Karpas-422 (cell line): ENCODE results near the gene SF3B4. TPM values are rescaled to one million over a fixed set of nuclear protein-coding genes. Genes with fewer than 3 reads are reported as not detected.

Source experiments
- DNase-seq: peaks from one replicate; pipeline ENCODE4 v3.0.0-alpha.2; 2015
- H2AFZ ChIP-seq: fragments of 200-600 bp; sonication (generic); 2 replicates; pipeline ENCODE4 v1.6.1; 2014; ENCODE audit warnings: antibody characterized with exemption, low read length, mixed read lengths
- H3K27ac ChIP-seq: fragments of 200-600 bp; sonication (generic); 2 replicates; pipeline ENCODE4 v1.5.1; 2014; ENCODE audit warnings: mild to moderate bottlenecking, low read length, moderate library complexity
- H3K27me3 ChIP-seq: fragments of 200-600 bp; sonication (generic); 2 replicates; pipeline ENCODE4 v1.6.1; 2014; ENCODE audit warnings: low read length, mixed read lengths
- H3K36me3 ChIP-seq: fragments of 200-600 bp; sonication (generic); 2 replicates; pipeline ENCODE4 v1.6.1; 2014; ENCODE audit warnings: low read length, mixed read lengths; ENCODE audit not compliant: insufficient read depth
- H3K4me1 ChIP-seq: fragments of 200-600 bp; sonication (generic); 2 replicates; pipeline ENCODE4 v1.6.1; 2014; ENCODE audit warnings: mild to moderate bottlenecking, low read length, mixed read lengths
- H3K4me2 ChIP-seq: fragments of 200-600 bp; sonication (generic); 2 replicates; pipeline ENCODE4 v1.6.1; 2014; ENCODE audit warnings: low read length, low read depth, mild to moderate bottlenecking; ENCODE audit not compliant: poor library complexity, severe bottlenecking
- H3K4me3 ChIP-seq: fragments of 200-600 bp; sonication (generic); 2 replicates; pipeline ENCODE4 v1.5.1; 2014; ENCODE audit warnings: mild to moderate bottlenecking, antibody characterized with exemption, low read length, mixed read lengths
- H3K79me2 ChIP-seq: fragments of 200-600 bp; sonication (generic); 2 replicates; pipeline ENCODE4 v1.6.1; 2014; ENCODE audit warnings: mild to moderate bottlenecking, low read length, mixed read lengths
- H3K9ac ChIP-seq: fragments of 200-600 bp; sonication (generic); 2 replicates; pipeline ENCODE4 v1.6.0; 2014; ENCODE audit warnings: low read length
- H3K9me2 ChIP-seq: fragments of 200-600 bp; sonication (generic), shearing (Covaris generic); replicated peaks from 2 replicates; pipeline ENCODE4 v1.6.0; 2014; ENCODE audit warnings: mild to moderate bottlenecking, low read length, moderate library complexity; ENCODE audit not compliant: insufficient read depth
- H3K9me3 ChIP-seq: fragments of 300-700, 200-600 bp; sonication (generic); 2 replicates; pipeline ENCODE4 v1.6.1; 2014; ENCODE audit warnings: low read length, mixed read lengths
- H4K20me1 ChIP-seq: fragments of 200-600 bp; sonication (generic); 2 replicates; pipeline ENCODE4 v1.6.1; 2014; ENCODE audit warnings: mild to moderate bottlenecking, antibody characterized with exemption, low read length, low read depth; ENCODE audit not compliant: insufficient read depth
- total RNA-seq: library from RNA; depleted of rRNA; stranded (reverse); fragments of >200 nt; shearing (Covaris generic); gene quantifications from 2 replicates; pipeline ENCODE4 v1.2.3, GENCODE V29; 2014; ENCODE audit warnings: low replicate concordance

Gene SF3B4
- total RNA-seq, 1 experiment from 2014 or later: 18.8 TPM

GRCh38 chr1:149916898-149917252 lies 10.7 kb downstream of the SF3B4 start:
- H3K9ac ChIP-seq: no peak overlapping the region

DNA sequence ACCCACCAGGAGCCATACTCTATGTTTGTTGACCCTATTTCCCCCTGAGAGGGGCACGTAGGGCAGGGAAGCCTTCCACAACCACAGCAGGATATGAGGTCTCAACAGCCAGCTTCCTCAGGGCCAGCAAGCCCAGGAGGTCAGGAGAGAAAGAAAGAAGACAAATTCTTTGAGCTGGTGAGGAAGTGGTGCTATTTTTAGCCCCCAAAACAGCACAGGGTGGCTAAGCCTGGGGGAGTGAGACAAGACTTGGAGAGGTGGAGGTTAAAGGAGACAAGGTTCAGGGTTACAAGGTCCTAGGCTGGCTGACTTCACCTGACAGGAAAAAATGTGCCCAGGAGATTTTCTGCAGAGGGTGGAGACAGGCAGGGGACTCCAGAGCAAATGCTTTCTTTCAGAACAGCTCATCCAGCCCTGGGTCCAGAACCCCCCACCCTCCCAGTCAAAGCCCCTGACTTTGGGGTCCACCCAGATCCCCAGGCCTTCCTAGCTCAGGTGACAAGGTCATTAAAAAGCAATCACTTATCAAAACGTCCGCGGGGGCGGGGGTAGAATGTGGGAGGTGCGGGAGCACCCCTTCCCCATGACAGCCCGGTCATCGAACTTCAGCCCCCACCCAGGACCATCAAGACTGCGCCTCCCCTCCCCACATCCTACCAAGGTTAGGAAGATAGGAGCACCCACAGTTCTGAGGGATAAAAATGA lies 11.3 kb downstream of the SF3B4 start:
- Histone ChIP-seq H3K4me1 (no peaks in the 10 kb centered on the region), H3K4me2 (no peak overlapping the region), H3K36me3 (no peaks in the 10 kb centered on the region), H3K27ac (no peak overlapping the region), H2AFZ (no peak overlapping the region), H3K9me2 (no peaks in the 10 kb centered on the region), H3K79me2 (no peaks in the 10 kb centered on the region), H3K9ac (no peak overlapping the region), H3K27me3 (no peaks in the 10 kb centered on the region), H3K9me3 (no peaks in the 10 kb centered on the region), H4K20me1 (no peaks in the 10 kb centered on the region), H3K4me3 (no peak overlapping the region)
- DNase-seq: no peak

More at GRCh38 chr1:149916898-149917252, 10.7 kb downstream of the SF3B4 start:
- Histone ChIP-seq H4K20me1 (no peaks in the 10 kb centered on the region), H2AFZ (no peak overlapping the region), H3K4me2 (no peak overlapping the region), H3K4me1 (no peaks in the 10 kb centered on the region), H3K4me3 (no peak overlapping the region), H3K9me3 (no peaks in the 10 kb centered on the region), H3K36me3 (no peaks in the 10 kb centered on the region), H3K27me3 (no peaks in the 10 kb centered on the region), H3K27ac (no peak overlapping the region), H3K9me2 (no peaks in the 10 kb centered on the region), H3K79me2 (no peaks in the 10 kb centered on the region)
- DNase-seq: no peak

GRCh38 chr1:149915429-149916192 lies 12.0 kb downstream of the SF3B4 start:
- no peak overlapping the region for H3K4me2 ChIP-seq

GRCh38 chr1:149914545-149914944 lies 13.1 kb downstream of the SF3B4 start:
- H3K27ac ChIP-seq: no peak overlapping the region
- H3K9me2 ChIP-seq: no peaks in the 10 kb centered on the region
- H3K27me3 ChIP-seq: no peaks in the 10 kb centered on the region
- no peaks in the 10 kb centered on the region for H4K20me1 ChIP-seq
- H3K36me3 ChIP-seq: no peaks in the 10 kb centered on the region
- H3K79me2 ChIP-seq: no peaks in the 10 kb centered on the region
- DNase-seq: no peak
- H3K9me3 ChIP-seq: no peaks in the 10 kb centered on the region
- H3K4me2 ChIP-seq: no peak overlapping the region
- no peak overlapping the region for H2AFZ ChIP-seq
- H3K4me1 ChIP-seq: no peaks in the 10 kb centered on the region
- no peak overlapping the region for H3K4me3 ChIP-seq
- H3K9ac ChIP-seq: no peak overlapping the region

More at GRCh38 chr1:149915429-149916192, 12.0 kb downstream of the SF3B4 start:
- no peak overlapping the region for H3K4me3 ChIP-seq
- H2AFZ ChIP-seq: no peak overlapping the region
- H3K9ac ChIP-seq: no peak overlapping the region
- no peak overlapping the region for H3K27ac ChIP-seq
- no peaks in the 10 kb centered on the region for H3K27me3 ChIP-seq
- H3K9me3 ChIP-seq: no peaks in the 10 kb centered on the region
- no peaks in the 10 kb centered on the region for H3K4me1 ChIP-seq
- no peaks in the 10 kb centered on the region for H4K20me1 ChIP-seq
- DNase-seq: no peak
- H3K36me3 ChIP-seq: no peaks in the 10 kb centered on the region
- no peaks in the 10 kb centered on the region for H3K9me2 ChIP-seq
- no peaks in the 10 kb centered on the region for H3K79me2 ChIP-seq

GRCh38 chr1:149906570-149907075 lies 21.0 kb downstream of the SF3B4 start:
- H2AFZ ChIP-seq: no peak overlapping the region
- no peak overlapping the region for H3K9ac ChIP-seq
- H3K9me2 ChIP-seq: no peaks in the 10 kb centered on the region
- no peaks in the 10 kb centered on the region for H4K20me1 ChIP-seq
- no peaks in the 10 kb centered on the region for H3K9me3 ChIP-seq
- DNase-seq: no peak
- no peak overlapping the region for H3K27ac ChIP-seq
- no peaks in the 10 kb centered on the region for H3K36me3 ChIP-seq
- H3K79me2 ChIP-seq: no peaks in the 10 kb centered on the region
- no peaks in the 10 kb centered on the region for H3K4me1 ChIP-seq
- no peak overlapping the region for H3K4me2 ChIP-seq
- H3K4me3 ChIP-seq: no peak overlapping the region
- H3K27me3 ChIP-seq: no peaks in the 10 kb centered on the region

GRCh38 chr1:149903836-149904491 lies 23.6 kb downstream of the SF3B4 start:
- no peaks in the 10 kb centered on the region for H3K27me3 ChIP-seq
- no peaks in the 10 kb centered on the region for H3K36me3 ChIP-seq
- H4K20me1 ChIP-seq: no peaks in the 10 kb centered on the region
- no peak overlapping the region for H3K4me3 ChIP-seq
- peaks cover 5% of the 10 kb centered on the region for H3K4me1 ChIP-seq
- no peaks in the 10 kb centered on the region for H3K79me2 ChIP-seq
- H3K9me3 ChIP-seq: no peaks in the 10 kb centered on the region
- no peak for DNase-seq
- H3K9ac ChIP-seq: no peak overlapping the region
- no peak overlapping the region for H3K4me2 ChIP-seq
- H2AFZ ChIP-seq: no peak overlapping the region
- H3K27ac ChIP-seq: no peak overlapping the region
- H3K9me2 ChIP-seq: no peaks in the 10 kb centered on the region

GRCh38 chr1:149899460-149900284 lies 27.9 kb downstream of the SF3B4 start, which contains the start of gene BOLA1:
BOLA1 (plus strand) TSS chr1:149899568; CDS start chr1:149900060, 492 bp downstream.
- Histone ChIP-seq H3K27ac (no peak within 1 kb of the TSS), H4K20me1 (no peaks in the 10 kb centered on the region), H3K4me2 (peak within 1 kb of the TSS; percentile 28), H3K9ac (0 out of 2 replicates have a peak within 1 kb of the TSS, but pooled peaks have one; percentile 6), H3K9me2 (no peaks in the 10 kb centered on the region), H3K36me3 (no peaks in the 10 kb centered on the region), H3K27me3 (no peaks in the 10 kb centered on the region), H3K79me2 (no peaks in the 10 kb centered on the region), H3K4me1 (peaks cover 5% of the 10 kb centered on the region), H3K9me3 (no peaks in the 10 kb centered on the region), H3K4me3 (peak within 1 kb of the TSS; percentile 46; the same call in 1 of the 2 replicates), H2AFZ (no peak within 1 kb of the TSS)
- DNase-seq: peak; percentile 78
